KOPT-K1 (cell line): ENCODE data around the gene PRCD.
"Not testable (repeated sequence)": the region's sequence is repeated elsewhere in the genome, so short reads cannot be mapped to it uniquely, and the experiment has no call there.

ENCODE experiments used
- H3K27ac ChIP-seq: fragments of 200-600 bp; sonication (generic); 2 replicates; pipeline ENCODE4 v1.5.1; 2016; ENCODE audit warnings: antibody characterized with exemption, mild to moderate bottlenecking, low read depth, low read length; ENCODE audit not compliant: poor library complexity, severe bottlenecking
- H3K36me3 ChIP-seq: fragments of 200-600 bp; sonication (generic); 2 replicates; pipeline ENCODE4 v1.5.1; 2017; ENCODE audit warnings: antibody characterized with exemption, mild to moderate bottlenecking, low read length, moderate library complexity; ENCODE audit not compliant: insufficient read depth
- H3K9me3 ChIP-seq: fragments of 200-600 bp; sonication (generic); 2 replicates; pipeline ENCODE4 v1.5.1; 2017; ENCODE audit warnings: antibody characterized with exemption, low read length, mild to moderate bottlenecking; ENCODE audit not compliant: insufficient read depth, poor library complexity, severe bottlenecking

Gene PRCD

GRCh38 chr17:76563359-76563758 is 23.5 kb downstream of the PRCD start:
- H3K27ac ChIP-seq, H3K9me3 ChIP-seq: not testable (repeated sequence)
- H3K36me3 ChIP-seq, result peaks cover 96% of the 10 kb centered on the region

- not testable (repeated sequence) for H3K27ac ChIP-seq, H3K9me3 ChIP-seq
- peaks cover 79% of the 10 kb centered on the region for H3K36me3 ChIP-seq
These were observed 25.3 kb downstream of the PRCD start for GRCh38 chr17:76564991-76565727.

GRCh38 chr17:76565728-76566612 is 26.1 kb downstream of the PRCD start:
- Histone ChIP-seq H3K36me3 (peaks cover 71% of the 10 kb centered on the region), H3K9me3 (no peaks in the 10 kb centered on the region), H3K27ac (no peak overlapping the region)

- H3K36me3 ChIP-seq, result peaks cover 65% of the 10 kb centered on the region
- H3K27ac ChIP-seq, result no peak overlapping the region
- H3K9me3 ChIP-seq, result no peaks in the 10 kb centered on the region
These were observed 26.7 kb downstream of the PRCD start for GRCh38 chr17:76566613-76566943.

GRCh38 chr17:76566988-76567431 is 27.2 kb downstream of the PRCD start:
- no peak overlapping the region for H3K27ac ChIP-seq
- peaks cover 61% of the 10 kb centered on the region for H3K36me3 ChIP-seq
- H3K9me3 ChIP-seq, result no peaks in the 10 kb centered on the region

- Histone ChIP-seq H3K9me3 (no peaks in the 10 kb centered on the region), H3K27ac (no peak overlapping the region), H3K36me3 (peaks cover 53% of the 10 kb centered on the region)
These were observed 28.0 kb downstream of the PRCD start for GRCh38 chr17:76567634-76568432.

GRCh38 chr17:76568811-76569221 is 29.0 kb downstream of the PRCD start:
- Histone ChIP-seq H3K36me3 (peaks cover 43% of the 10 kb centered on the region), H3K27ac (no peak overlapping the region), H3K9me3 (no peaks in the 10 kb centered on the region)

GRCh38 chr17:76569607-76570279 is 29.9 kb downstream of the PRCD start:
- Histone ChIP-seq H3K36me3 (peaks cover 34% of the 10 kb centered on the region), H3K27ac (no peak overlapping the region), H3K9me3 (no peaks in the 10 kb centered on the region)

GRCh38 chr17:76570457-76570856 is 30.6 kb downstream of the PRCD start:
- Histone ChIP-seq H3K9me3 (no peaks in the 10 kb centered on the region), H3K27ac (no peak overlapping the region), H3K36me3 (peaks cover 27% of the 10 kb centered on the region)

- H3K27ac ChIP-seq, result no peak overlapping the region
- H3K9me3 ChIP-seq, result no peaks in the 10 kb centered on the region
- H3K36me3 ChIP-seq, result peaks cover 22% of the 10 kb centered on the region
These were observed 31.1 kb downstream of the PRCD start for GRCh38 chr17:76570877-76571471.

GRCh38 chr17:76572201-76572910 is 32.5 kb downstream of the PRCD start:
- Histone ChIP-seq H3K27ac (no peak overlapping the region), H3K9me3 (no peaks in the 10 kb centered on the region), H3K36me3 (peaks cover 8% of the 10 kb centered on the region; the same call in 1 of the 2 replicates)

- H3K9me3 ChIP-seq, result no peaks in the 10 kb centered on the region
These were observed 33.3 kb downstream of the PRCD start for GRCh38 chr17:76573096-76573495.

GRCh38 chr17:76574166-76574565 is 34.3 kb downstream of the PRCD start:
- no peaks in the 10 kb centered on the region for H3K36me3 ChIP-seq
- no peak overlapping the region for H3K27ac ChIP-seq
- H3K9me3 ChIP-seq, result no peaks in the 10 kb centered on the region

More at GRCh38 chr17:76573096-76573495, 33.3 kb downstream of the PRCD start:
- Histone ChIP-seq H3K27ac (no peak overlapping the region), H3K36me3 (peaks cover under 1% of the 10 kb centered on the region; the same call in 1 of the 2 replicates)

GRCh38 chr17:76575570-76575969 is 35.7 kb downstream of the PRCD start:
- Histone ChIP-seq H3K27ac (no peak overlapping the region), H3K36me3 (no peaks in the 10 kb centered on the region), H3K9me3 (no peaks in the 10 kb centered on the region)
